ENCODE measurements around the gene ZNF644.

DNA sequence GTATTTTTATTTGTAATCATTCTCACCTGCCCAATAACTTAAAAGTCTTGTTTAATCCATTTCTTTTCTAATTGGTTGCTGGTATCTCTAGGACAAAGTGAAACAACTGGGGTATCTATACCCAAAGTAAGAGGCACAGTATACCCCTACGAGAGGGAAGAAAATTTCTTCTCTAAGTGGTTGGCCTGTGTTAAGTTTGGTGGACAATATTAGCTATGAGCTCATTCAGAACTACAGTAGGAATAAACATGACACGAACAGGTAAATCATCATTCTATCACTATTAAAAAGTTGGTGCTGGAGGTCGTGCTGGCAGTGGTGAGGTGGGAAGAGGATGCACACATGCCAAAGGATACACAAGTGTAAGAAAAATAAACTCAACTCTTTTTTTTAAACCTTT, 99.6 kb downstream of the ZNF644 start:
- no peak for TF ChIP-seq POLR2A (IDR thresholded peaks at IDR 0.05)
- TF ChIP-seq, protein P1, sequence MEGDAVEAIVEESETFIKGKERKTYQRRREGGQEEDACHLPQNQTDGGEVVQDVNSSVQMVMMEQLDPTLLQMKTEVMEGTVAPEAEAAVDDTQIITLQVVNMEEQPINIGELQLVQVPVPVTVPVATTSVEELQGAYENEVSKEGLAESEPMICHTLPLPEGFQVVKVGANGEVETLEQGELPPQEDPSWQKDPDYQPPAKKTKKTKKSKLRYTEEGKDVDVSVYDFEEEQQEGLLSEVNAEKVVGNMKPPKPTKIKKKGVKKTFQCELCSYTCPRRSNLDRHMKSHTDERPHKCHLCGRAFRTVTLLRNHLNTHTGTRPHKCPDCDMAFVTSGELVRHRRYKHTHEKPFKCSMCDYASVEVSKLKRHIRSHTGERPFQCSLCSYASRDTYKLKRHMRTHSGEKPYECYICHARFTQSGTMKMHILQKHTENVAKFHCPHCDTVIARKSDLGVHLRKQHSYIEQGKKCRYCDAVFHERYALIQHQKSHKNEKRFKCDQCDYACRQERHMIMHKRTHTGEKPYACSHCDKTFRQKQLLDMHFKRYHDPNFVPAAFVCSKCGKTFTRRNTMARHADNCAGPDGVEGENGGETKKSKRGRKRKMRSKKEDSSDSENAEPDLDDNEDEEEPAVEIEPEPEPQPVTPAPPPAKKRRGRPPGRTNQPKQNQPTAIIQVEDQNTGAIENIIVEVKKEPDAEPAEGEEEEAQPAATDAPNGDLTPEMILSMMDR (IDR thresholded peaks at IDR 0.05) = no peak

Data from heart left ventricle (tissue), 13 donors.